DMS53 (cell line): ENCODE data around the gene DLG1.
"Not testable (repeated sequence)": the region's sequence is repeated elsewhere in the genome, so short reads cannot be mapped to it uniquely, and the experiment has no call there.

Experiments used
- DNase-seq: peaks from one replicate; lab custom pipeline; 2025; lab: John Stamatoyannopoulos, UW

DLG1 gene

DNA sequence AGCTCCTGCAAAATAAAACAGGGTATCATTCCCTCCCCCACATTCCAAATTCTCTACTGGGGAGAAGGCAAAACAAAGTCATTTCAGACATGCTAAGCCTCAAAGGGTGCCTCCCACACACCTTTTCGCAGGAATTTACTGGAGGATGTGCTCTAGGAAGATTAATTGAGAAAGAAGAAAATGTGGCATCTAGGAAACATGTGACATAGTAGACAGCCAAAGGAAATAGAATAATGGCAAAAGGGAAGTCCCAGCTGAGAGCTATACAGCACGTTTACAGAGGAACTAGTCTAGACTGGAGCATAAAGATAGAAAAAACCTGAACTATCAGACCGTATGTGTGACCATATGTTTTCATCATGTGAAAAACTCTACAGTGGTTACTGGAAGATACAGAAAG, 210.0 kb downstream of the DLG1 start:
- DNase-seq: no peak

DNA sequence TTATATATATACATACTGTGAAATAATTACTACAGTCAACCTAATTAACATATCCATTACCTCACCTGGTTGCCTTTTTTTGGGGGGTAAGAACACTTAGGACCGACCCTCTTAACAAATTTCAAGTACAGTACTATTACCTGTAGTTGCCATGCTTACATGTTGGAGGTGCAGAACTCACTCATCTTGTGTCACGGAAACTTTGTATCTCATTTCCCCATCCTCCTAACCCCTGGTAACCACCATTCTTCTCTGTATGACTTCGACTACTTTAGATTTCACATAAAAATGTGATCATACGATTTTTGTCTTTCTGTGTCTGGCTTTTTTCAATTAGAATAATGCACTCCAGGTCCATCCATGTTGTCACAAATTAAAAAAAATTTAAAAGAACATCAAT, 213.3 kb downstream of the DLG1 start:
- no peak for DNase-seq

- peak; percentile 3 for DNase-seq
Observed at GRCh38 chr3:197083486-197083885, 214.9 kb downstream of the DLG1 start.

GRCh38 chr3:197082871-197083270, 215.5 kb downstream of the DLG1 start:
- DNase-seq: no peak

DNA sequence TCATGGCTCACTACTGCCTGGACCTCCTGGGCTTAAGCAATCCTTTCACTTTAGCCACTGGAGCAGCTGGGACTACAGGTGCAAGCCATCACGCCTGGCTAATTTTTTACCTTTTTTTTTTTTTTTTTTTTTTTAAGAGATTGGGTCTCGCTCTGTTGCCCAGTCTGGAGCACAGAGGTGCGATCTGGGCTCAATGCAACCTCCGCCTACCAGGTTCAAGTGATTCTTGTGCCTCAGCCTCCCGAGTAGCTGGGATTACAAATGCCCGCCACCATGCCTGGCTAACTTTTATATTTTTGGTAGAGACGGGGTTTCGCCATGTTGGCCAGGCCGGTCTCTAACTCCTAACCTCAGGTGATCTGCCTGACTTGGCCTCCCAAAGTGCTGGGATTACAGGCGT, 218.1 kb downstream of the DLG1 start:
- no peak for DNase-seq

- no peak for DNase-seq
Observed at GRCh38 chr3:197076415-197076814, 222.0 kb downstream of the DLG1 start.

- no peak for DNase-seq
Observed at GRCh38 chr3:197068077-197068476, 230.3 kb downstream of the DLG1 start.

- DNase-seq: no peak
Observed at GRCh38 chr3:197064771-197065170, 233.6 kb downstream of the DLG1 start.

GRCh38 chr3:197062446-197062845, 236.0 kb downstream of the DLG1 start:
- no peak for DNase-seq

DNA sequence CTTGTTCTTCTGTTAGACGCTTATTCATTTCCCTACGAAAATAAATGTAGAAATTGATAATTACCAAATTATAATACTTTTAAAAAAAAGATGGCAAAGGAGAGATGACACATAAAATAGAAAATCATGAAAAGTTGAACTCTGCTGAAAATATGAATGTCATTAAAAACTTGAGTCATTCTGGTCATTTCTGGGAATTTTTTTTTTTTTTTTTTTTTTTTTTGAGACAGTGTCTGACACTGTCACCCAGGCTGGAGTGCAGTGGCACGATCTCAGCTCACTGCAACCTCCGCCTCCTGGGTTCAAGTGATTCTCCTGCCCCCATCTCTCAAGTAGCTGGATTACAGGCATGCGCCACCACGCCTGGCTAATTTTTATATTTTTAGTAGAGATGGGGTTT, 246.8 kb downstream of the DLG1 start:
- not testable (repeated sequence) for DNase-seq

- no peak for DNase-seq
Observed at GRCh38 chr3:197050511-197050910, 247.9 kb downstream of the DLG1 start.

- no peak for DNase-seq
Observed at GRCh38 chr3:197042539-197042938, 255.9 kb downstream of the DLG1 start.

DNA sequence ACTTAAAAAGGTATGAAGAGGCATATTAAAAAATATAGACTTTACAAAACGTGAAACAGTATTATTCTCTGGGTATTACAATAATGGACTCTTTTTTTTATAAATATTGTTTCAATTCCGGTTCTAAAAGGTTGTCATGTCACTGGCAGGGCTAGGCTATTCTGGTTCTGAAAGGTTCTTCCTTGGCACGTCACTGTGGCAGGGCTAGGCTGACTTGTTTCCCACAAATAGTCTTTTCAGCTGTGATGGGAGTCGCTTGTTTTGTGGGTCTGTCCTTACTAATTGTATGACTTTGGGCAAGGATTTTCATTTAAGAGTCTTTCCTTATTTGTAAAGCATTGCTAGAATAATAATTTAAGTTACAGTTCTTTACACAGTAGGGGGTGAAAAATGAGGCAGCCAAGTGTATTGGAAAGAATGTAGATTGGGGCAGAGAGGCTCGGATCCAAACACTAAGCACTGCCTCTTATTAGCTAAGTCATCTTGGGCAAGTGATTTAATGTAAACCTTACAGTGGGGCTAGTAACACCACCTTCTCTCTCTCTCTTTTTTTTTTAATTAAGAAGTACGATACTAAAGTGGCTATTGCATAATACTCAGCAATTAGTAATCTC, 256.4 kb downstream of the DLG1 start:
- DNase-seq: no peak

DNA sequence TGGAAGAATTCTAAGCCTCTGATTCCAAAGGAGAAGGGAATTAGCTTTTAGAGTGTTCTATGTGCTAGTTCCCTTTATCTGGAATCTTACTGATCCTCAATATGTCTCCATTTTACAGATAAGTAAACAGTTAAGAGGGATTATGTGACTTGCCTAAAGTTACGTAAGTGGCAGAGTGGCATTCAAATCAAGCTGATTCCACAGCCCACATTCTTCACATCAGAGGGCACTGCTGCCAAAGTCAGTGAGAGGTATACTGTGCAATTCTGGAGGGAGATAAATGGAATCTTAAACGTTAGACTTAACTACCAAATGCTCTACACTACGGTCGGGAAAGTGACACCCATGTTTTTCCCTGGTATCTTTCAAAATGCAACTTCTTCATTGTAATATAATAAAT, 257.8 kb downstream of the DLG1 start:
- DNase-seq: no peak

GRCh38 chr3:197038679-197039462, 259.5 kb downstream of the DLG1 start:
- no peak for DNase-seq

GRCh38 chr3:197035577-197035976, 262.8 kb downstream of the DLG1 start:
- no peak for DNase-seq

DNA sequence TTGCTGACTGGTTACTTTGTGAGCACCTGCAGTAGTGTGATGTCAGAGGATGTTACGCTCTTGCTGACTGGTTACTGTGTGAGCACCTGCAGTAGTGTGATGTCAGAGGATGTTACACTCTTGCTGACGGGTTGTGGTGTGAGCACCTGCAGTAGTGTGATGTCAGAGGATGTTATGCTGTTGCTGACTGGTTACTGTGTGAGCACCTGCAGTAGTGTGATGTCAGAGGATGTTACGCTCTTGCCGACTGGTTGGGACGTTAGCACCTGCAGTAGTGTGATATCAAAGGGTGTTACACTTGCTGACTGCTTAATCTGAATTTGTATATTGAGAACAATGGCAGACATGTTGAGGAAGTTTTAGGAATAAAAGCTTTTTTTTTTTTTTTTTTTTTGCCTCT, 263.6 kb downstream of the DLG1 start:
- DNase-seq: not testable (repeated sequence)

DNA sequence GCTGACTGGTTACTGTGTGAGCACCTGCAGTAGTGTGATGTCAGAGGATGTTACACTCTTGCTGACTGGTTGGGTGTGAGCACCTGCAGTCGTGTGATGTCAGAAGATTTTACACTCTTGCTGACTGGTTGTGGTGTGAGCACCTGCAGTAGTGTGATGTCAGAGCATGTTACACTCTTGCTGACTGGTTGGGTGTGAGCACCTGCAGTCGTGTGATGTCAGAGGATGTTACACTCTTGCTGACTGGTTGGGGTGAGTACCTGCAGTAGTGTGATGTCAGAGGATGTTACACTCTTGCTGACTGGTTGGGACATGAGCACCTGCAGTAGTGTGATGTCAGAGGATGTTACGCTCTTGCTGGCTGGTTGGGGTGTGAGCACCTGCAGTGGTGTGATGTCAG, 264.6 kb downstream of the DLG1 start:
- not testable (repeated sequence) for DNase-seq

GRCh38 chr3:197031315-197032285, 266.8 kb downstream of the DLG1 start:
- DNase-seq: no peak

GRCh38 chr3:197030379-197031314, 267.8 kb downstream of the DLG1 start:
- DNase-seq: no peak

- DNase-seq: peak; percentile 83
Observed at GRCh38 chr3:197029511-197030167, 268.8 kb downstream of the DLG1 start, which contains the start of gene MELTF. TSS of gene MELTF (minus strand) at chr3:197029817. CDS start at chr3:197029702, 115 bp downstream.
